NCI-H1436 treated with DMSO at 0.1 percent for 48 hours (cell line): ENCODE data around the gene PDIA4.
"Not testable (repeated sequence)": the region's sequence is repeated elsewhere in the genome, so short reads cannot be mapped to it uniquely, and the experiment has no call there.

Experiments
- DNase-seq: peaks from one replicate; lab custom pipeline; 2025; lab: John Stamatoyannopoulos, UW

PDIA4 gene

DNA sequence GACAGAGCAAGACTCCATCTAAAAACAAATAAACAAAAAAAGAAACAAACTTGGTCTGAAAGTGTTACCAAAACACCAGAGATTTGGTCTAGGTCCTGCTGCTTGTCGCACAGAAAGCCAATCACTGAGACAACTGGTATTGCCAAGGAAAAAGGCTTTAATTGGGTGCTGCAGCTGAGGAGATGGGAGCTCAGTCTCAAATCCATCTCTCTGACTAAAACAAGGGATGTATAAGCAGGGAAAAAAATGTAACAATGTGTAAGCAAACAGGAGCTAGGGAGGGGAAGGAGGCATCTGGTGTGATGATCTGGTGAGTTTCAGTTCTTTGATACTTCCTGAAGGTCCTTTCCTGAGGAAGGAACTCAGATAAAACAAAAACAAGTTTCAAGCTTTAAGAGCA, 8.4 kb upstream of the PDIA4 start:
- no peak for DNase-seq

GRCh38 chr7:149031353-149031910, 3.1 kb upstream of the PDIA4 start:
- DNase-seq: no peak

DNA sequence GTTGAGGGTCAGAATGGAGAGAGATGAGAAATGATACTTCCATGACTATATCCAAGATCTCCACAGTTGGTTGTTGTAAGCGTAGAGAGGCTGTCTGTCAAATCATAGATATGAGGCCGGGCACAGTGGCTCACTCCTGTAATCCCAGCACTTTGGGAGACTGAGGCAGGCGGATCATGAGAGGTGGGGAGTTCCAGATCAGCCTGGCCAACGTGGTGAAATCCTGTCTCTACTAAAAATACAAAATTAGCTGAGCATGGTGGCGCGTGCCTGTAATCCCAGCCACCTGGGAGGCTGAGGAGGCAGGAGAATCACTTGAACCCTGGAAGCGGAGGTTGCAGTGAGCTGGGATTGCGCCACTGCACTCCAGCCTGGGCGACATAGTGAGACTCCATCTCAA, 2.1 kb upstream of the PDIA4 start:
- not testable (repeated sequence) for DNase-seq

DNA sequence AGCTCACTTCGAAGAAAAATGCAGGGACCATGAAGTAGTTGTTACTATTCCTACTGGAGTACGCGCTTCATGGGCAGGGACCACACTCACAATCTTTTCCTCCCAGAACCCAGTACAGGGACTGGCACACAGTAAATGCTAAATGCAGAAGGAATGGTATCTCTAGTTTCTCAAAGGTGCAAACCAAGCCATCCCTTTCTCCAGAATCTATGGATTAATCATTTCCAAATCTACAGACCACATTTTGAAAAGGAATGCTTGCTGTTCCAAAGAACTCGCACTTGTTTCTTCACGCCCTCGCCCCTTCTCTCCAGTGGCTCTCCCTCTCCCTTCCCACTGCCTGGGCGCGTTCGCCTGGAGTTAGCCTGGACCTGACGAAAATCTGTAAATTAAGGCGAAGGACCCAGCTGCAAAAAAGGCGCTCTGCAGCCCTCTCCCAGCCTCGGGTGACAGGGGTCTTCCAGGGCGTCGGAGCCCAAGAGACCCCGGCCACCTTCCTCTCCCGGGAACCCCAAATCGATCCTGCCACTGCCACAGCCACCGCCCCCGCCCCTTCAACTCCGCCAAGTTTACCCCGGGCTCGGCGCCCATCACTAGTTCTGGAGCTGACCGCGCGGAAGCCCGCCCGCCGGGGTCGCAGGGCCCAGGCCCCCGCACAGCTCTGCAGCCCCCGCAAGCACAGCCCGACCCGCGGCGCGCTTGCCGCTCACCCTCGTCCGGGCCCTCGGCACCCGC, 527 bp downstream of the PDIA4 start:
- DNase-seq: no peak

GRCh38 chr7:149027055-149027454, 1.2 kb downstream of the PDIA4 start:
- DNase-seq: no peak

DNA sequence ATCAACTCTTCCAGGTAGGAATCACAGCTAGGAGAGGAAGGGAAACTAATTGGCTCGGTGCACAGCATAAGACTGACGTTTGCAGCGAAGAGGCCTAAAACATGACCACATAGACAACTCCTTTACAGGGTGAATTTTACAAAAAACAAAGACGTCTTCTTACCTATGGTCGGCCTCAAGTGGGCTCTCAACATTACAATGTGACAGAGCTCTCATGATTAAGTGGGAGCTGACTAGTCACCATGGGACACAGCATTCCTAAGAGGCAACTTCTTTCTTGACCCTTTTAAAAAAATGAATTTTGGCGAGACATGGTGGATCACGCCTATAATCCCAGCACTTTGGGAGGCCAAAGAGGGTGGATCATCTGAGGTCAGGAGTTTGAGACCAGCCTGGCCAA, 4.6 kb downstream of the PDIA4 start:
- no peak for DNase-seq

- no peak for DNase-seq
These were observed 5.4 kb downstream of the PDIA4 start for GRCh38 chr7:149022756-149023360.

- DNase-seq: no peak
These were observed 6.6 kb downstream of the PDIA4 start for GRCh38 chr7:149021725-149022062.

- no peak for DNase-seq
These were observed 7.8 kb downstream of the PDIA4 start for GRCh38 chr7:149020483-149020882.

DNA sequence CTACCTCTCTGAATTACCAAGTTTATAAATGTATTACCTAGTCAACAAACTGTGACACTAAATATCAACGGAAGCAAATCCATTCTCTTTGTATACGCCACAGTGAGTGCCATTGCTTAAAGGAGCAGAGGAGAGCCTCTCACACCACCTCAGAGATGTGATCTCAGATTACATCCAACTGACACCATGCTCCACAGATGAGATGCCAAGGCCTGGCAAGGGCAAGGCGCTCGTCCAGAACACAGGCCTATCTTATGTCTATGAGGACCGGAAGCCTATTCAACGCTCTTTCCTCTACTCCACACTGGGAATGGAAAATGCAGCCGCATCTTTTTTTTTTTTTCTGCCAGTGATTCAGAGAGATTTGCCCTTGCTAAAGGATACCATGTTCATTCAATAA, 11.4 kb downstream of the PDIA4 start:
- no peak for DNase-seq

DNA sequence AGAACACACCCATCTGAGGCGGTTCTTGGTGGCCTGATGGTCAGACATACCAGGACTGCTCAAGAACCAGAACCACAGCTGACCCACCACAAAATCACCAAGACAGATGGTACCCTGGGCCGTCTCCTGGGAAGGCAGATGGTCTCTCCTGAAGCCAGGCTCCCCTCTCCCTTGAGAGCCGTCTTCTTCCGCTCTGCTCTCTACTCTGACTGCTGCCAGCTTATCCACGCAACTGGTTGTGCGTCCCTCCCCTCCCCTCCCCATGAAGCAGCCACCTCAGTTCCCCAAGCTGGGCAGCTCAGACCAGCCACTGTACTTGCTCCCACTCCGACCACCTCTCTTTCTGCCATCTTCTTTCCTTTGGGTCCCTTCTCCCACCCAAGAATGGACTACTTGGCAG, 14.0 kb downstream of the PDIA4 start:
- no peak for DNase-seq

GRCh38 chr7:149013876-149014275, 14.4 kb downstream of the PDIA4 start:
- DNase-seq: no peak

DNA sequence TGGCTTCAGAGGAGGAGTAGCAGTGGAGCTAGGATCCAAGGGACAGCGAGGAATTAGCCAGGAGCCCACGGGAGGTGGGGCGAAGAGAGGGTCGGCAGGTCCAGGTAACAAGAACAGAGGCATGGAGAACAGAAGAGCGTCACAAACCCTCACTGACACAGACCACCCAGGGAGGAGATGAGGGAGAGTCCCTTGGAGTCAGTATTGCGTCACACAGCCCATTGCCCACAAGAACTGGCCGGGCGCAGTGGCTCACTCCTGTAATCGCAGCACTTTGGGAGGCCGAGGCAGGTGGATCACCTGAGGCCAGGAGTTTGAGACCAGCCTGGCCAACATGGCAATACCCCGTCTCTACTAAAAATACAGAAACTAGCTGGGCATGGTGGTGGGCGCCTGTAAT, 15.6 kb downstream of the PDIA4 start:
- not testable (repeated sequence) for DNase-seq

- no peak for DNase-seq
These were observed 16.8 kb downstream of the PDIA4 start for GRCh38 chr7:149011491-149011890.

DNA sequence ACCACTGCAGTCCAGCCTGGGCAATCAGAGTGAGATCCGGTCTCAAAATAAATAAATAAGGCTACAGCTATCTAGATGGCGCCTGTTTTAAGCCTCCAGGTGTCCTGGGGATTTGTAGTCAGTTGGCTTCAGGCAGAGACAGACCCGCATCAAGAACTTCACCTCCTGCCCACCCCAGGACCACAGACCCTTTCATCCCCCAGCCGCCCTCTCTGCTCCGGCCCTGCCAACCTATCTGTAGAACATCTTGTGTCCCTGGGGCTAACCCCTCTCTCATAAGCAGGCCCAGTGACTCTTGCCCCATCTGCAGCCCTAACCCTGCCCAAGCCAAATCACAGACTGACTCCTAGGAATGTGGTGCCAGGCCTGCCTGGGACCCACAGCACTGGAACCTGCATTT, 17.9 kb downstream of the PDIA4 start:
- no peak for DNase-seq

GRCh38 chr7:149009527-149009926, 18.8 kb downstream of the PDIA4 start:
- no peak for DNase-seq

DNA sequence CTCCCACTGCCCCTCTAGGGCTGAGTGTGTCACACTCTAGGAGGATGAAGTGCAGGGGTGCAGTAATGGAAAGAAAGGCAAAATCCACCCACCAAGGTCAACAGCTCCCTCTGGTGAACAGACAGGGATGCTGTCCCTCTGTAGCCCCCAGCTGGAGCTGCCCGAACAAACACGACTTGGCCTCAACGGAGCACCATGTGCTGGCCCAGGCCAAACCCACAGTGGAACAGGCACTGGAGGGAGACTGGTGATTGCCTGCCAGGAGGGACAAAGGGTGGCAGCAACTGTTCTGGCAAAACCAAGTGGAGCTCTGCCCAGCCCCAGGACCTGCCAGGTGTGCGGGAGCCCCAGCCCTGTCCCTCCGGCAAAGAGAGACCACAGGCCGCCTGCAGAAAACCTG, 20.7 kb downstream of the PDIA4 start:
- DNase-seq: no peak

DNA sequence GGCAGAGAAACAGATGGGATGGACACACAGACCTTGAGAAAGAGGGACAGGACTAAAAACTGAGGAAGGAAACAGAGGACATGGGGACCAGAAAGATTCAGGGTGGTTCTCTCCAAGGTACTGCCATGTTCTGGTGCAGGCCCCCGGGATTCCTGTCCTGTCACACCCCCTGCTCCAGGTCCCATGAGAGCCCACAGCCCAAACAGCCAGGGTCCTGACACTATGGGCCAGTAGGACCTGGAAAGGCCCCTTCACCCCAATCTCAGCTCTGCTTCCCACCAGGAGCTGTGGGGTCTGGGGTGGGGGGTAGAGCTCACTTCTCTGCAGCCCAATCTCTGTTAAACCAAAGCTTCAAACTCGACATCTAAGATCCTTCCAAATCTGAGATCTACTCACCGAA, 21.2 kb downstream of the PDIA4 start:
- DNase-seq: no peak

DNA sequence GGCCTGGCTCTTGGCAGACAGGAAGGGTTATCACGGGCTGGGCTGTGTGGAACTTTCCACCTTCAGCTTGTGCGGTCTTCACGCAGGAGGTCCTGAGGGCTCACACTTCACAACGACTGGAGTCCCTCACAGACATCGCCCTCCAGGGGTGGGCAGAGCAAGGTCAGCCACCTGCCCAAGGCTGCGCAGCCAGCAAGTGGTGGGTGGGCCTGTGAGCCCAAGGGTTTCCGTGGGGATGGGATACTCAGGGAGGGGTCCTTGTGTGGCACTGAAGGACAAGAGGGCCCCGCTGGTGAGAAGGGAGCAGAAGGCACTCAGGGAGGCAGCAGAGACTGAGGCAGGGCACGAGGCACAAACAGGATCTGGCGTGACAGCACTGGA, 22.0 kb downstream of the PDIA4 start:
- no peak for DNase-seq

DNA sequence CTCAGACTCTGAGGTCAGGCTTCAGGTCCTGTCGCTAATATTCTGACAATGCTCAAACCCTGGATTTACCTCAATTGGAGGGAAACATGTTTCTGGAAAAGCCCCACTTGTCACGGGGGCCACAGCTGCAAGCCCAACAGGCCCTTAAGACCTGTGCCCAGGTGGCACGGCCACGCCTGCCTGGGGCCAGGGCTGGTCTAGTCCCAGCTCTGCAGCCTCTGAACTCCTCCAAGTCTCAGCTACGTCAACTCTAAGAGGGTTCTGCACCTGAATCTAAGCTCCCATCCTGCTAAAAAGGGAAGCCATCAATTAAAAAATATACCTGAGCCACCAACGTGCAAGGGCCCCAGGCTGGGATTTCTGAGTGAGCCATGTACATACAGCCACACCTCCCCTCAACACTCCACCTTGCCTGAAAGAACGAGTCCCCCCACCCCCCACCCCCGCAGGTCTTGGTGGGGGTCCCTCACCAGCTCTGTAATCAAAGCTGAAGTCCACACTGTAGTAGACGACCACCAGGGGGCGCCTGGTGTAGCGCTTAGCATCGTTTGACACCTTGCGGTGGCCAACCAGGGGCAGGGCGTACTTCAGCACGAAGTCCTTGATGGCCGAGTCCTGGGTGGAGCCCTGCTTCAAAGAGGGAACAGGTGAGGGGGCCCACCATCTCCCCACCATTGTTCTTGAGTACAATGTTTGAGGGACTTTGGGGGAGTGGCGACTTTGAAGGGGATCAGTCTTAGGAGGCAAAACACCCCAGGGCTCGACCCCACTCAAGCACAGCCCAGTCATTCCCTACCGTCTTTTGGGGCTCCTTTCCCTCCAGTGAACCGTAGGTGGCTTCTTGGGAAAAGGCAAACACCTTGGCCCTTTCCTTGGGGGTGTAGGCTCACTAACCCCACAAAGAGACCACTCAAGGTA, 22.6 kb downstream of the PDIA4 start:
- DNase-seq: no peak

DNA sequence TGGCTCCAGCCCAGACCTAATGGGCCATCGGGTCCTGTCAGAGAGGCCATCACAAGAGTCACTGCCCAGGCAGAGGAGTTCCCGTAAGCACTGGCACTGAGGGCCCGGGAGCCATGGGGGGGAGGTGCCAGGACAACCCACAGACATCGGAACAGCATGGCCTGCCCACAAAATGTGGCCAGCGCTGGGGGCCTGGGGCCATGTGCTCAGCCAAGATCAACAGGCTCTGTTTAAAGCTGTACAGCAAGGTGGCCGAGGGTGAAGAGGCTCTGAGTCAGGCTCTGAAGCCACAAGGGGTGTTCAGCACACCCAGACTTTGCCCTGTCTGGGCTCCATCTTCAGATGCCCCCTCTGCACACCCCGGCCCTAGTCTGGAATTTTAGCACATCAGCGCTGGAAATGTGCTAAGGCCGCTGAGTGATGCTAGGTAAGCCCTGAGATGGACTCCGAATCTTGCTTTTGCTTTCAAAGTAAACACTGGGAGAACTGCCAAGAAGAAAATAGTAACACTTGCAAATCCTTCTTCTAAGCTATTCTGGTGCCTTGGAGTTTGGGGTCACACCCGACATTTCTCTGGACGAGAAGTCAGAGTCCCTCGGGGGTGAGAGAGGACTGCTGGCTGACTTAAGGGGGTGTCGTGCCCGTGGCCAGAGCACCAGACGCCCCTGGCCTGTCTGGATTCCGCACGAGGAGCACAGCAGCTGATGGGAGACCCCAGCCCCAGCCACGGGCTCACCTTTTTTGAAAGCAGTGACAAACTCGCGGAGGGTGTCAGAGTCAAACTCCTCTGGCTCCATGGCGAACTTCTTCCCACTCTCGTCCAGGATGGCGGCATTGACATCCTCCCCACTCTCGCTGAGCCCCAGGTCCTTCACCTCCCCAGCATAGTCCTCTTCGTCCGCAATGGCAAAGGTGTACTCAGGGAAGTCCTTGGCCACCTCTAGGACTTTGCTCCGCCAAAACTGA, 23.6 kb downstream of the PDIA4 start:
- no peak for DNase-seq
